Stimulated activated CD8-positive, alpha-beta memory T cell treated with anti-CD3 and anti-CD28 coated beads, Interleukin-7, amount 100 ng/mL, for 48 hours (primary cell): Measurements from ENCODE around the gene NPC1L1.
"Not testable (repeated sequence)": the region's sequence is repeated elsewhere in the genome, so short reads cannot be mapped to it uniquely, and the experiment has no call there.

Experiments used
- DNase-seq, 2 donors: peaks; one replicate each; pipeline ENCODE4 v3.0.0-alpha.2; 2020; ENCODE audit warnings: low read depth in 1 of 2; ENCODE audit errors: extremely low read depth in 1 of 2

NPC1L1 gene

DNA sequence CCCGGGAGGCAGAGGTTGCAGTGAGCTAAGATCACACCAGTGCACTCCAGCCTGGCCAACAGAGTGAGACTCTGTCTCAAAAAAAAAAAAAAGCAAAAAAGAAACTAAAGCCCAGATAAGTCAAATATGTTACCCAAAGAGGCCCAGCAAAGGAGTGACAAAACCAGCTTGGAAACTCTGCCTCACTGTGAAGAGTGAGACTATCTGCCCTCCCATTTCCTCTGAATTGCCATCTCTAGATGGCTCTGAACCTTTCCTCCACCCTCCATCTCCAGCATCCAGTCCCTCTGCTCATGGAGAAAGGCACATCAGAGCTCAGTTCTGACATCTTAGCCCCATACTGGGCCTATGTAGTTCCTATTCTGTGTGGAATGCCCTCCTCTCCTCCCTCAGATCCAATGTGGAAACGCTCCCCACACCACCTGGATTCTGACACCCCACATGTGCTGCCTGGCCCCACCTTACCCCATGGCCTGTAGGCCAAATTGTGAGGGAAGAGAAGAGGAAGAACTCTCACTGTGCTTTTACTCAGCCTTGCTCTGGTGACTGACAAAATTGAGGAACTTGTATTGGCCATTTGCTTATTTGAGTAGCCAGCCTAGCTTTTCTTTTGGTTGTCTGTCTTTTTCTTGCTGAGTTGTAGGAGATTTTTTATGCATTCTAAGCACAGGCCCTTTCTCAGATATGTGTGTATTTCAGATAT, 32.7 kb downstream of the NPC1L1 start:
- DNase-seq: no peak

DNA sequence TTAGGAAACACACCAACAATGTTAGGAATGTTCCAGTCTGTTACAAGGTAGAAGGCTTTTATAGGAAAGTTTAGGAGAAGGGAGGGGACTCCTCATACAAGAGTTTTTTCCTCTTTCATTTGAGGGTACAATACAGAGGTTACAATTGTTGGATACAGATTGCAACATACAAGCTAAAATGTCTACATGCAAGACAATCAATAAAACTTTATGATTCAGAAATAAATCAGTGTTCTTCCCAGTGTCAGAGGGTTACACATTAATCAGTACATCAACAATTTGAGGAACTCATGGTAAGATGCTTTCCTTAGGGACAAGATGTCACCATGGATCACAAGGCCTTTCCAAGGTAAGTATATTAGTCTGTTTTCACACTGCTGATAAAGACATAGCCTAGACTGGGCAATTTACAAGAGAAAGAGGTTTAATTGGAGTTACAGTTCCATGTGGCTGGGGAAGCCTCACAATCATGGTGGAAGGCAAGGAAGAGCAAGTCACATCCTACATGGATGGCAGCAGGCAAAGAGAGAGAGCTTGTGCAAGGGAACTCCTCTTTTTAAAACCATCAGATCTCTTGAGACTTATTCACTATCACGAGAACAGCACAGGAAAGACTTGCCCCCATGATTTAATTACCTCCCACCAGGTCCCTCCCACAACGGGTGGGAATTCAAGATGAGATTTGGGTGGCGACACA, 34.4 kb downstream of the NPC1L1 start:
- not testable (repeated sequence) for DNase-seq

DNA sequence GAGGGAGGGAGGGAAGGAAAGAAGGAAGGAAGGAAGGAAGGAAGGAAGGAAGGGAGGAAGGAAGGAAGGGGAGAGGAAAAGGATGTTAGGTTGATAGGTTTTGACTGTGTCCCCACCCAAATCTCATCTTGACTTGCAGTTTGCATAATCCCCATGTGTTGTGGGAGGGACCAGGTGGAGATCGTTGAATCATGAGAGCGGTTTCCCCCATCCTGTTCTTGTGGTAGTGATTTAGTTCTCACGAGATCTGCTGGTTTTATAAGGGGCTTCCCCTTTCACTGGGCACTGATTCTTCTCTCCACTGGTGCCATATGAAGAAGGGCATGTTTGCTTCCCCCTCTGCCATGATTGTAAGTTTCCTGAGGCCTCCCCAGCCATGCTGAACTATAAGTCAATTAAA, 35.5 kb downstream of the NPC1L1 start:
- no peak for DNase-seq

DNA sequence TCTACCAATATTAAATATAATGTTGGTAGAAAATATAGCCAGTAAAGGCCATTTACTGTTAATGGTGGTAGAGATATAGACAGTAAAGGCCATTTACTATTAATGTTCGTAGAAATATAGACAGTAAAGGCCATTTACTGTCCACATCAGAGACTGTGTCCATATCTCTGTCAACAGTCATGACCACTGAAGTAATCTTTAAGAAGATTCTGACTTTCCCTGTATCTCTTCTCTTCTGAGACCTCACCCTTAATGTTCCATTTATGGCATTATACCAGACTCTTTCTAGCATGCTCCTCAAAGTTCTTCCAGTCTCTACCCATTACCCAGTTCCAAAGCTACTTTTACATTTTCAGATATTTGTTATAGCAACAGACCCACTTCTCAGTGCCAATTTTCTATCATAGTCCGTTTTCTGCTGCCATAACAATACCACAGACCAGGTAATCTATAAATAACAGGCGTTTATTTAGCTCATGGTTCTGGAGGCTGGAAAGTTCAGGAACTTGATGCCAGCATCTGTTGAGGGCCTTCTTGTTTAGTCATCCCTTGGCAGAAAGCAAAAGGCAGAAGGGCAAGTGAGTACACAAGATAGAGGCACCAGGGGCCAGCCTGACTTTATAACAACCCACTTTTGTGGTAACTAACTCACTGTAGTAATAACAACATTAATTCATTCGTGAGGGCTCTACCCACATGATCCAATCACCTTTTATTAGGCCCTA, 42.7 kb downstream of the NPC1L1 start:
- no peak for DNase-seq

DNA sequence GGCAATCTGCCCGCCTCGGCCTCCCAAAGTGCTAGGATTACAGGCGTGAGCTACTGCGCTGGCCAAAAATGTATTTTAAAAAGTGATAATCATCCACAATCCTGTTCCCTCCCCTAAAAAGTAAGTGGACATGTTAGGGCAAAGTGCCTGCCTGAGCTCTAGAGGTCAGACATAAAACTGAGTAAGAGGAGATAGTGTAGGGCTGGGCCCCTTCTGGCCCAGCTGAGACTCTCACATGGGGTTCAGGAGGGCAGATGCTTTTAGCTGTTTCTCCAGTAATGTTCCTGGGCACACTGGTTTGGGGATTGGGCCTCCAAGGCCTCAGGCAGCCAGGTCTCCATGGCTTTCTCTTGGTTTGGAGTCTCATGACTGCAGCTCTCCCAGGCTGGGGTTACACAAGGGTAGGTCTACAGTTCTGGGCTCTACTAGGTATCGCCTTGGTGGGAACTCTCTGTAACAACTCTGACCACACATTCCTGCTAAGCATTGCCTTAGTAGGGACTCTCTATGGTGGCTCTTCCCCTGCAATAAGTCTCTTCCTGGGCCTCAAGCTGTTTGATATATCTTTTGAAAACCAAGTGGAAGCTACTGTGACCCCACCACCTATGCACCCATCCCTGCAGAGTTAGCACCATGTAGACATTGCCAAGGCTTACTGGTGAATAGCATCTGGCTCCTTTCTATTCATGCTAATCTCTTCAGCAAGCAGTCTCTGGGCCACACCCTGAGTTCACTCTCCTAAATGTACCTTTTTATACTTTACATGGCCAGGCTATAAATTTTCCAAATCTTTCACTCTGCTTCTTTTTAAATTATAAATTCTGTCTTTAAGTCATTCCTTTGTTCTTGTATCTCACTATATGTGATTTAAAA, 43.7 kb downstream of the NPC1L1 start:
- DNase-seq: no peak

DNA sequence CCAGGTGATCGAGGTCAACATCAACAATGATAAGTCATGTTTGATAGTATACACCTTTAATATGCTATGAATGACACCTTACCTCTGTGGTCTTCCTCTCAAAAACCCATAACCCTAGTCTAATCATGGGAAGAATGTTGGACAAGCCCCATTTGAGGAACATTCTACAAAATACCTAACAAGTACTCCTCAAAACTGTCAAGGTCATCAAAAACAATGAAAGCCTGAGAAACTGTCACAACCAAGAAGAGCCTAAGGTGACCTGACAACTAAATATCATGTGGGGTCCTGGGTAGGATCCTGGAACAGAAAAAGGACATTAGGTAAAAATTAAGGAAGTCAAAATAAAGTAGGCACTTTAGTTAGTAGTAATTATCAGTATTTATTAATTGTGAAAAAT, 44.7 kb downstream of the NPC1L1 start:
- no peak for DNase-seq

DNA sequence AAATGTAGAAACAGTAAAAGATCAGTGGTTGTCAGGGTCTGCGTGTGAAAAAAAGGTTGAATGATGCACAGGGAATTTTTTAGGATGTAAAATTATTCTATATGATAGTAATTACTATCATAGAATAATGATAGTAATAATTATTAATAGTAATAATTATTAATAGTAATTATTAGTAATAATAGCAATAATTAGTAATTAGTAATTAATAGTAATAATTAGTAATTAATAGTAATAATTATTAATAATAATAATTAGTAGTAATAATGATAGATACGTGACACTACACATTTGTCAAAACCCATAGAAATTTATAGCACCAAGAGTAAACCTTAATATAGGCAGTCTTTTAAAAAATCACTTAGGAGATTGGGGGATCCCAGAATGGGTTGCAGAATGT, 46.2 kb downstream of the NPC1L1 start:
- DNase-seq: no peak

DNA sequence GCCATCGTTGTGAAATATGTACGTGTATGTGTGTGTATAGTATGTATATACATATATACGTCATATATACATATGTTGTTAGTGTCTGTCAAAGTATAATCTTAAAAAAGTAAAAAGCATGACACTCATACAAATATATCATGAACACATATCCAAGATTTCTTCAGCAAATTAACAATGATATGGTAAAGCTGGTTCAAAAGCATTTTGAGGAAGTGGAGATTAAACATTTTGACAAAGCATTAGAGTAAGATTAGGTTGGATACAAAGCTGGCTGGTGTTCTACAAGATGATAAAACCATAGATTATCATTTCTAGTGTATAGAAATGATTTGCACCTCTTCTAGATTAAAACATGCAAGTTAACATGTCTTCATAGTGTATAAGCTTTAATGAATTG, 49.9 kb downstream of the NPC1L1 start:
- DNase-seq: no peak

DNA sequence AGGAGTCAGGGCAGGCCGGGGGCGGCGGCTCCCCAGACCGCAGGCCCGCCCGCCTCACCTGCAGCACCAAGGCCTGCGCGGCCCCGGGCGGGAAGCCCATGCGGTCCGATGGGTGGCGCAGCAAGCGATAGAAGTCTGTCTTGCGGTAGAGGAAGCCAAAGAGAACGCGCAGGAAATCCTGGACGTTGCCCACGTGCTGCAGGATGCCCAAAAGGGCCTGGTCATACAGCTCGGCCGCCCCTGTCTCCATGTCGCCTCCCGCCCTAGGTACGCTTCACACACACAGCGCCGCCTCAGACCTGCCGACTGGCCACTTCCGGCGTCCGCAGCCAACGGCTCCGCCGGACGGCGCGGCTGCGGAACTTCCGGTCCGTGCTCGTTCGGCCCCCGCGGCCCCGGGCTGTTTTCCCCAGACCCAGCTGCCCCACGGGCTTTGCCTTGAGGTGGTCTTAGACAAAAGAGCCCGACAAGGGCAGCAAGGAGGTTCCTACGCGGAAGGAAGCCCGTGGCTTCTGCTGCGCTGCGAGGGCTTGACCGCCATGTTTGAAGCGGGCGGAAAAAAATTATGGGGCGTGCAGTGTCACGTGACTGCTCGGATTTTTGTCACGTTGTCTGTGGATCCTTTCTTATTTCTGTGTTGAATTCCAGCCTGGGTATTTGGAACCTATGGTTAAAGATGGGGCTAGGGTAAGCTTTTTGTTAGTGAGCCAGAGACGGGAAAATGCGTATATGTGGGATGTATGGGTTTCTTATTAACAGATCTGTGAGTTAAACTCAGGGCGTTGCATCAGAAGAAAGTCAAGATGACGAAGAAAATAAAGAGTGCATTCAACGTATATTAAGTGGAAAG, 50.6 kb downstream of the NPC1L1 start, which contains the start of gene NUDCD3:
Gene NUDCD3, minus strand, starts transcription at position 308 of the 850 bp plus-strand sequence. Its CDS starts 58 bp downstream, at position 250.
- DNase-seq: peak; percentile 63 to 74

DNA sequence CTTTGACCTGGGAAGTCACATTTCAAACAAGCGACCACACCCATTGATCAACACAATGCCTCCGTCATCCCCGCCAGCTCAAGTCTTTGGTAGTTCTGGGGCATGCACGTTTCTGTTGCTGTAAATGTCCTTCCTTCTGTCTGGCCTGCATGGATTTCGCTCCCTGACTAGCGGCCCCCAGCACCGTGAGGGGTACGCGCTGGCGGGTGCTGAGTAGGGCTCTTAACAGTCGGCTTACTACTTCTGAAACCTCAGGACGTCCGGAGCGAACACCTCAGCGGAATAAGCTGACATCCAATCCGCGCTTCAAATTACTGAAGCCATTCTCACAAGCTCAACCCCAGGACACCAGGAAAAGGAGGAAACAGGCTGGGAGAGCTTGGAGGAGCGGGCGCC, 51.2 kb downstream of the NPC1L1 start:
- peak in 1 of 2 donors; percentile 5 for DNase-seq

DNA sequence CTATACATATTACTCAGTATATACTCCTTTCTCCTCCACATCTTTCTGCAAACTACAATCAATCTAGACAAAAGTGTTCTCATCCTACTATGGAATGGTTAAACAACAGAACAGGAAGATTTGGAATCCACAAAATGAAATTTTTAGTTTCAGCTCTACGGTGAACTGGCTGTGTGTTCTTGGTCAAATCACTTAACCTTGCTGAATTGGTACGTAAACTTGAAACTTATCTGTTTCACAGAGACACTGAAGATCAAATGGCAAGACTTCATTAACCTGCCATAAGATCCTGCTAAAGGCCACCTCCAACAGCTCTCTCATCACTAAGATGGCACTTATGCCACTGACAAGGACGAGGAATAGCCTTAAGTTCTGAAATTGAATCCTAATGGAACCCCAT, 52.2 kb downstream of the NPC1L1 start:
- DNase-seq: no peak

DNA sequence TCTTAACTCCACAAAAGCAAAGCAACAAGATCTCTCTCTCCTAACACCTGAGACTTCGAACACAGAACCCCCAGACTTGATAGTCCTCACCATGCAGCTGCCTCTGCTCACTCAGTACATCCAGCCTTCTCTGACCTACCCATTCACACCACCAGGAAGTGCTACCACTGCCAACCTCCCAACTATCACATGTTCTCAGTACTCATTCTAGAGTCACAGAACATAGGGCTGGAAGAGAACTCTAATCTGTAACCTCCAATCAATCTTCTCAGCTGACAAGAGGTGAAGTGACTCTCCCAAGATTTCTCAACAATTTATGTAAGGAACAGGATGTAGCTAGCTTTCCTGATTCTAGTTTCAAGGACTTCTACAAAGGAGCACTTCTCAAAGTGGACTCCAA, 54.4 kb downstream of the NPC1L1 start:
- no peak for DNase-seq

DNA sequence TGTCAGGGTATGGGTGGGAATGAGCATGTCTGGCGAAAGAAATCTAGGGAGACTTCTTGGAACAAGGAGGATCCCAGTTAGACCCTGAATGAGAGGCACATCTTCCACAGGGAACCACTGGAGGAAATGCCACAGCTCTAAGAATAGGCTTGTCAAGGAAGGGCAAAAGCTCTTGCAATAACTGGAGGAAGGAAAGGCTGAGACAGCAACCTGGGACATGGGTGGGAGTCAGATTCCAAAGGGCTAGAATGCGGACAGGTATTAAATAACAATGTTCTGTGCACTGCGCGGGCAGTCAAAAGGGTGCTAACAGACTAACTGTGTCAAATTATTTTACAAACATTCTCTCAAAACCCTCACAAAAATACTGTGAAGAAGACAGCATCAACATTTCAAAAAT, 55.1 kb downstream of the NPC1L1 start:
- DNase-seq: no peak

DNA sequence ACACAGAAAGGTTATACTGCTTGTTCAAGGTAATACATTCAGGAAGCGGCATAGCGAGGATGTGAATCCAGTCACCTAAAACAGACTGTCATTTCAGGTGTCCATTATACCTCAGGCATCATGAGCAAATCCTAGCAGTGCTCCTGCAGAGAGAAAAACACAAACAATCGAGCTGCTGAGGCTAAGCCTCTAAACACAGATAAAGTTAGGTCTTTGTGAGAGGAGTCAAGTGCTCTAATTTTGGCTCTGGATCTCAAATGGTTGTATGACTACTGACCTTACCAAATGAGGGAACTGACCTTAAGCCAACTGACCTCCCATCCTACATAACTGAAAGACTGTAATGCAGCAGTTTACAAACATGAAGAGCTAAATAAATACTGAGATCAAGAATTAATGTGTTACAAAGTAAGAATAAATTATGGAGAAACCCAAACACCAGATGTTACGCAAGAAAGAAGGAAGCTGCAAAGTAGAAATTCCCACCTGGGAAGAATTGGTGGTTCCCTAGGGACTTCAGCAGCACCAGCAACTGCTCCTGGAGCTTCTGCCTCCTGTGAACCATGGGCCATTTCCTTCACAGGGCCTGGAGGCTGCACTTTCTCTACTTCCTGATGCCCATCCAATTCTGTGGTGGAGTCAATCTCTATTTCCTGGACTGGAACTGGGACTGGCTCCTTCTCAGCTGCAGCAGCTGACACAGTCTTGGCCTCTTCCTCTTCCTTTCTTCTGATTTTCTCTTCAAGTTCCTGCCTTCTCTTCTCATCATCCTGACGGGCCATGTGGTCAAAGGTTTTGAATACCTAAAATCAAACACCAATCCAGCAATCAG, 56.4 kb downstream of the NPC1L1 start:
- DNase-seq: no peak

DNA sequence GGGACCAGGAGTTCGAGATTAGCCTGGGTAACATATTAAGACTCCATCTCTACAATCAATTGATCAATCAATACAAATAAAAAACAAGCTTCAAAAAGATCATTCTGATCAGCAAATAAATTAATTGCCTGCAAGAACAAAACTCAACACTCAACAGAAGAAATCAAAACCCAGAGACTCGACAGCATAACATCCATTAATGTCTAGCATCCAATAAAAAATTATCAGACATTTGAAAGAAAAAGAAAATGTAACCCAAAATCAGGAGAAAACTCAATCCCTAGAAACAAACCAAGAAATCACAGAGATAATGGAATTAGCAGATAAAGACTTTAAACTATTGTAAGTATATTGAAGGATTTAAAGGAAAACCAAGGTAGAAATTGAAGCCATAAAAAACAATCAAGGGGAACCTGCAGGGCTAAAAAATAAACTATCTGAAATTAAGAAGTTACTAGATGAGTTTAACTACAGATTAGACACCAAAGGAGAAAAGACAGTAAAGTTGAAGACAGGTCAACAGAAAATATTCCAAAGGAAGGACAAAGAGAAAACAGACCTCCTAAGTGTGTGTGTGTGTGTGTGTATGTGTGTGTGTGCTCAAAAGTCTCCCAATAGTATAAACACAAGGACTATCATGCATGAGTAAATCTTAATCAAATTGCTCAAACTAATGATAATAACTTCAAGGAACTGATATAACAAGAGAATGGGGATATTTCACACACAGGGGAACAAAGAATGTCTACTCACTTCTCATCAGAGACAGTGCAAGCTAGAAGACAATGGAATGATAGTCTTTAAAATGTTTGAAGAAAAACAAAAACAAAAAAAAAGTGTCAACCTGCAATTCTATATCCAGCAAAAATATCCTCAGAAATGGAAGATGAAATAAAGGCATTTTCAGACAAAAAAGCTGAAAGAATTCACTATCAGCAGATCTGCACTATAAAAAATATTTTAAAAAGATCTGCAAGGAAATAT, 58.3 kb downstream of the NPC1L1 start:
- DNase-seq: no peak

DNA sequence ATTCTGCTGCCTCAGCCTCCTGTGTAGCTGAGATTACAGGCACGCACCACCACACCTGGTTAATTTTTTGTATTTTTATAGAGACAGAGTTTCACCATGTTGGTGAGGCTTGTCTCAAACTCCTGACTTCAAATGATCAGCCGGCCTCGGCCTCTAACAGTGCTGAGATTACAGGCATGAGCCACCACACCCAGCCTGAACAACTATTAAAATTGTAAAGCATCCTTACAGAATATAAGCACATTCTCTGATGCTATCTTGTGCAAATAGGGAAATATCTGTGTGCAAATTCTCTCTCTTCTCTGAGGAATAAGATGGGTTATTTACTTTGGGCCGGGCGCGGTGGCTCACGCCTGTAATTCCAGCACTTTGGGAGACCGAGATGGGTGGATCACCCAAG, 63.2 kb downstream of the NPC1L1 start:
- DNase-seq: no peak

DNA sequence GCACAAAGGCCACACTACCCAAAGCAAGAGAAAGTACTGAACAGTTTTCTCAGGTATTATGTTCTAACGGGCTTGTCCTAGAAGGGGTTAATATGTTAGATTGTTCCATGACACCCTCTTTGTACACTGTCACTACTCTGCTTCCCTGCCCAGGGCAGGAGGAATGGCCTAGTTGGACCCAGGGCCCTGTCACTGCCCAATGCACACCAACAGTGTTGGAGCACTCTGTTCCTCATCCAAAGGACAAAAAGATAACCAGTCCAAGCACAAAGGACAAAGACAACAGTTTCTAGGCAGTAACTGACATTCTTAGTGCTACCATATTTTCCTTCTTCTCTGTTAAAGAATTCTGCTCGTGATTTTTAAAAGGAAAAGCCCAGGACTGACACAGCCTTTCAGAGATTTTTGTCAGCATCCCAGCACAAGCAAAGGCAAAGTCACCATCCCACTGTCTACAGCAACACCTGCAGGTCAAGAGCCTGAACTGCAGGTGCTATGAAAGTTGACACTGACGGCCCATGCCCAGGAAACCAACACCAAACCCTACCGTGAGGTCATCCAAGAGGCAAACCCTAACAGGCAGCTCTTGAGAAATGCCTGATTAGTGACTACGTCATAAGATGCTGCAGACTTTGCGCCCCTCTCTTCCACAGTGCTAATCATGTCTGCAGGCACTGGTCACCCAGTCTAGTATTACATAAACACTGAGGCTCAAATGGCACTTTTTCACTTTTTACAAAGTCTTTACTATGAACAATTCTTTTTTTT, 63.9 kb downstream of the NPC1L1 start:
- peak; percentile 24 to 28 for DNase-seq
